Astrocyte of the spinal cord (primary cell): ENCODE results near the gene TLR3.

Experiments
- DNase-seq: peaks from one replicate; pipeline ENCODE4 v3.0.0; 2011; ENCODE audit warnings: low read depth, low spot score
- H3K4me3 ChIP-seq: 2 replicates; pipeline ENCODE4 v1.5.1; 2011; ENCODE audit warnings: low read depth, mild to moderate bottlenecking, low read length, moderate library complexity
- in situ Hi-C: cut with HindIII; loops from 2 replicates; pipeline ENCODE4 v1.10.0; 2017; ENCODE audit warnings: low sequenced_read_pairs
- TF ChIP-seq, protein P1 (sequence below): IDR thresholded peaks from 2 replicates; pipeline ENCODE4 v1.5.1; 2012; ENCODE audit warnings: low read depth, mild to moderate bottlenecking, low read length, inconsistent platforms

Gene TLR3

DNA sequence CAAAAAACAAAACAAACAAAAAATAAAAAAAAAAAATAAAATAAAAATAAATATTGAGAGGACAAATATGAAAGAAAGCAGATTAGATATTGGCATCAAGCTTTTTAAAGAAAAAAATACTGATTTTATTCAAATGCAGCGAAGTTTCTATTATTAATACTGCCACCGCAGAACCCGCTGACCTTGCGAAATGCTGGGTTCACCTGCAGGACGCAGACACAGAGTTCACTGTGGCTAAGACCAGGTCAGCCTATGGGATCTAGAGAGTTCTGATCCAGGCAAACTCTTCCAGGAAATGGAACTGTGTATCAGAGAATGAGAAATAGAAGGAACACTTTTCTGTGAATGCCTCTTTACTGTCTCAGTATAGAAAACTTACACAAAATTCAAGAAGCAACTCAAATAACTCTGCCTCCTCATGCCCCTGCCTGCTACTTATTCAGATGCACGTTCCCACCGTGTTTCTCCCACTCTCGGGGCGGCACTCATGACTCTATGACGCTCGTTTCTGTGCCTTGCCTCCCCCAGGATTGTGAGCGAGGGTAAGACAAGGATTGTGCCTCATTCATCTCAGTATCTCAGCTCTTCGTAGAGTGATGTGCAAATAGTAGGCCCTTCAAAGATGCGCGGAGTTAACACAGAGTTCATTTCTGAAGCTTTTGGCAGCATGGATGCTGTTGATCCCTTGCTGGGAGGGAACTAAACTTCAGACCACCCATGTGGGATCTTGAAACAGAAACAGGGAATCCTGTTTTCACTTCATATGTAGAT is 44.1 kb upstream of the TLR3 start:
- in situ Hi-C loops: no loop called here
- no peak overlapping the region for H3K4me3 ChIP-seq
- TF ChIP-seq, protein P1, sequence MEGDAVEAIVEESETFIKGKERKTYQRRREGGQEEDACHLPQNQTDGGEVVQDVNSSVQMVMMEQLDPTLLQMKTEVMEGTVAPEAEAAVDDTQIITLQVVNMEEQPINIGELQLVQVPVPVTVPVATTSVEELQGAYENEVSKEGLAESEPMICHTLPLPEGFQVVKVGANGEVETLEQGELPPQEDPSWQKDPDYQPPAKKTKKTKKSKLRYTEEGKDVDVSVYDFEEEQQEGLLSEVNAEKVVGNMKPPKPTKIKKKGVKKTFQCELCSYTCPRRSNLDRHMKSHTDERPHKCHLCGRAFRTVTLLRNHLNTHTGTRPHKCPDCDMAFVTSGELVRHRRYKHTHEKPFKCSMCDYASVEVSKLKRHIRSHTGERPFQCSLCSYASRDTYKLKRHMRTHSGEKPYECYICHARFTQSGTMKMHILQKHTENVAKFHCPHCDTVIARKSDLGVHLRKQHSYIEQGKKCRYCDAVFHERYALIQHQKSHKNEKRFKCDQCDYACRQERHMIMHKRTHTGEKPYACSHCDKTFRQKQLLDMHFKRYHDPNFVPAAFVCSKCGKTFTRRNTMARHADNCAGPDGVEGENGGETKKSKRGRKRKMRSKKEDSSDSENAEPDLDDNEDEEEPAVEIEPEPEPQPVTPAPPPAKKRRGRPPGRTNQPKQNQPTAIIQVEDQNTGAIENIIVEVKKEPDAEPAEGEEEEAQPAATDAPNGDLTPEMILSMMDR: no peak
- DNase-seq: no peak

DNA sequence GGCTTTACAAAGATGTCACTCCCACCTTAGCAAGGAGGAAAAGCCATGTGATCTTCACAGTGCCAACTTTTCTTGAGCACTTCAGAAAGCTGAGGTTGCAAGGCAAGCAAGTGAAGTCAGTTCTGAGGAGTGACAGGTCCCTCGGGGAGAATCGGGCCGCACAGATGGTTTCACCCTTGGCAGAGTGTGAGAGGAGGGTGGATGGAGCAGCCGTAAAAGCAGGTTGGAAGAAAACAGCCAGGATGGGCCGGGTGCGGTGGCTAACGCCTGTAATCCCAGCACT is 43.6 kb upstream of the TLR3 start:
- DNase-seq: no peak
- in situ Hi-C loops: no loop called here
- TF ChIP-seq, protein P1: no peak

DNA sequence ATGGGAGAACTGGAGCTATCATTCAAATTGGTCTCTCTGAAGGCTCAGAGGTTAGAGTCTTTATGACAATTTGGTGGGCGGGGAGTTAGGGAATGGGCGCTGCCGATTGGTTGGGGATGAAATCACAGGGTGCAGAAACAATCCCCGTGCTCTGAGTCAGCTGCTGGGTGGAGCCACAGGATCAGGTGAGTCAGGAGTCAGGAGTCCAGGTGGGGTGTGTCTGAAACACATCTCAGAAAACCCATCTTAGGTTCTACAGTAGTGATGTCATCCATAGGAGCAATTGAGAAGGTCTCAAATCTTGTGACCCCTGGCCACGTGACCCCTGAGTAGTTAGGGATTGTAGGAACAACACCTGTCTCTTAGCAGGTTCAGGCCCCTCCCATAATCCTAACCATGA is 41.6 kb upstream of the TLR3 start:
- H3K4me3 ChIP-seq: no peak overlapping the region
- DNase-seq: no peak
- in situ Hi-C loops: no loop called here
- TF ChIP-seq, protein P1: no peak

More for the DNA sequence above, 43.6 kb upstream of the TLR3 start:
- H3K4me3 ChIP-seq: no peak overlapping the region

DNA sequence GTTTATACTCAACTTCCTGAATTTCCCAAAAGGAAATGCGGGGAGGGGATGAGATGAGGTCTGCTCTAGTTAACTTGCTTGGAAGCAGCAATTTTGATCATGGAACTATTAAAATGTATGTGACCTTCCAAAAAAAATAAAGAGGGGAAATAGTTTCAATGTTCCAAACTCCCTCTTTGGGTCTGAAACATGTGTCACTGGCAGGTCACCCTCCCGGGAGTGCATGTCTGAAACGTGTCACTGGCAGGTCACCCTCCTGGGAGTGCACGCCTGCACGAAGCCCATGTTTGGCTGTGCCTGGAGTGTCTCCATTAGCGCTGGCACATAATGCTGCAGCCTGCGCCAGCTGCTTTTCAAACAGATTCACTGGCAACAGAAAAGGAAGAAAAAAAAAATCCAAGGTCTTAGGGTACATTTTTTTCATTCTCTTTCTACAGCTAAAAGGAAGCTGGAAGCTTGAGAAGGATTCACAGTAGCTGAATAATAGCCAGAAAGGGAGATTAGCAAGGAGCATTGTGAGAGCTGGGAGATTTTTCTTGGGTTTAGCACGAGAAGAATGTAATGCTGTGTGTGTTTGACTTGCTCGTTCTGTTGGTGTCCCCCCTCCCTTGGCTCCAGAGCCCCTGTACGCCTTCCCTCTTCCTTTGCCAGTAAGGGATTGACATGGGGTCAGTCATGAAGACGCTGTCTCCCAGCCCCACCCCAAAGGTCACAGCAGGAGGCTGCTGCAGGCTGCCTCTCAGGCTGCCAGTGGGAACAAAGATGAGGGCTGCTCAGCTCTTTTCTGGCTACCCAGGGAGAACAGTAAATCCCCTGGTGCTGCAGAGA is 39.2 kb upstream of the TLR3 start:
- TF ChIP-seq, protein P1: no peak
- H3K4me3 ChIP-seq: no peak overlapping the region
- peak; percentile 69 for DNase-seq
- in situ Hi-C loops: no loop called here

DNA sequence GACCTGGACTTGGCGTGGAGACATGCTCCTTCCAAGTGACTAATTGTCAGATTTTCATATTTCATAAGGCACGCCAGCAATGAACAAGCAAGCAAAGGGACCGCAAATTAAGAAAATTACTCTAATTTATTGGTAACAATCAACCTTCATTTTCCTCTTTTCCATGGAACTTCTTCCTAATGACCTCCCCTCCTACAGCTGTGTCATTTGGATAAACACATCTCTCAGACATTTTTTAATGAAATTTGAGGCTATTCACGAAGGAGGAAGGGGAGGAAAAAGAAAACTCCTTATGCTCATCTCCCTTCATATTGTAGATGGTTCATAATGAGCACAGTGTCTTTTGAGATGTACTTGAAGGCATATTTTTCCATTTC is 38.6 kb upstream of the TLR3 start:
- in situ Hi-C loops: no loop called here
- no peak for DNase-seq
- TF ChIP-seq, protein P1: no peak
- H3K4me3 ChIP-seq: no peak overlapping the region

DNA sequence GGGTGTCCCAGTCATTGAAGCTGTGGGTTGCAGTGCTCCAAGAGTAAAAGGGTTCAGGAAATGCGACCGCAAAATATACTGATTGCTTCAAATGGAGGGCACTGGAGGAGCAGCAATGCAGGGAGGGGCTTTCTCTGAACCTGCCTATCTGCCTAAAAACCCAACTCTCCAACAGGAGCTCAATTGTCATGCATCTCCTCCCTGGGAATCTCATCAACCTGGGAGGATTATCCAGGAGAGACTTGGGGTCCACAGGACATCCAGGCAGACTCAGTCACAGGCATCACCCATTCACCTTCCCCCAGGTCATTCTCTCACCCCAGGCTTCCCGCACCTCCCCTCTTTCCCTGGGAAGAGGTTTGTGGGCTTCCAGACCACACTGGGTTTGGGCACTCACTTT is 38.2 kb upstream of the TLR3 start:
- in situ Hi-C loops: no loop called here
- H3K4me3 ChIP-seq: no peak overlapping the region
- DNase-seq: no peak
- TF ChIP-seq, protein P1: no peak
